GM18519 (cell line): ENCODE results near the gene REC8.

Experiments used
- ATAC-seq: cut with Tn5 transposase; IDR thresholded peaks from one replicate; pipeline ENCODE4 v1.9.1; 2021; ENCODE audit warnings: mild to moderate bottlenecking, moderate library complexity; ENCODE audit not compliant: unreplicated experiment, low FRiP score

Gene REC8

DNA sequence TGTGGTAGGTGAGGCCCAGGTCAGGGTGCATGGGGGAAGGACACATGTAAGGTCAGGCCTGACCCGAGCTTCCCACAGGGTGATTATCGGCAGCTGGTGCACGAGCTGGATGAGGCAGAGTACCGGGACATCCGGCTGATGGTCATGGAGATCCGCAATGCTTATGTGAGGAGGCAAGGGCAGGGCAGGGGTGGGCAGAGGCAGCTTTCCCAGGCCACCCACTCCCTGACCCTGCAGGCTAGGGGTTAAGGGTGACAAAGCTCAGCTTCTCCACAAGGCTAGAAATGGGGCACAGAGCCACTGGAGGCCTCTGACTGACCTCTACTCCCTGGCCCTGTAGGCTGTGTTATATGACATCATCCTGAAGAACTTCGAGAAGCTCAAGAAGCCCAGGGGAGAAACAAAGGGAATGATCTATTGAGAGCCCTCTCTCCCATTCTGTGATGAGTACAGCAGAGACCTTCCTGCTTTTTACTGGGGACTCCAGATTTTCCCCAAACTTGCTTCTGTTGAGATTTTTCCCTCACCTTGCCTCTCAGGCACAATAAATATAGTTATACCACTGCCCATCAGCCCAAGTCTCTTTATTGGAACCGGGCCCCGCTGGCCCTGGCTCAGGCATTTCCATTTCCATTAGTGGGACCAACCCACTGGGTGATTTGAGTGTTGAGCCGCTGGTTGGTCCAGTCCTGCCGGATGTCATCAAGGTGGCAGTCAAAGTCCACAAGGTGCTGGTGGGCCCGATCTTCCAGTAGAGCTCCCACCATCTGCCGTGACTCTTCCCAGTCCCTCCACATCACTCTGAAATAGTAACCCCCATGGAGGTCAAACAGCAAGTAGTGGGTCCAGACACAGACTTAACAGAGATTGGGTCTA, 33.2 kb upstream of the REC8 start:
- no peak for ATAC-seq

DNA sequence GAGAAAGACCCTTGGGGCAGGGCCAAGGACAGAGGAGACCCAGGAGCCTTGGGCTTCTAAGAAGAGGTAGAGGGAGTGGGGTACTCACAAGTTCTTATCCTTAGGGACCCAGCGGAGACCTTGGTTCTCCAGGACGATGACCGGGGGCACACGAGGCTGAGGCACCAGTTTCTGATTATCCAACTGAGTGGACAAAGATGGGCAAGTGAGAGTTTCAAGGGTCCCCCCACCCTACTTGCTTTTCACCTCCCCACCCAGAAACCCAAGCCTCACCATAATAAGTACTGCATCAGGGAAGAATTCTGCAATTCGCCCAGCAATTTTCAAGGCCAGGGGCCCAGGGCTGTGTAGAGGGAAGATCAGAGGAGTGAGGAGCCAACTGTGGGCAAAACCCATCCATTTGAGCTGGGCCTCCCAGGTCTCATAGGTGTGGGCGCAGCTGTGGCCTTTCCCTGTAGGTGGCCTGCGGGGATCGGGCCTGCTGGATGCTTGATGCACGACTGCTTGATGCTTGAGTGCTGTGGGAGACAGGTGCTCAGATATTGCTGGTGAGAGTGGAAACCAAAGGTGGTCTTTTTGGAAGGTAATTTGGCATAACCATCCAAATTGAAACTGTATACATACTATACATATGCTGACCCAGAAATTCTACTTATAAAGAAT, 32.5 kb upstream of the REC8 start:
- no peak for ATAC-seq

DNA sequence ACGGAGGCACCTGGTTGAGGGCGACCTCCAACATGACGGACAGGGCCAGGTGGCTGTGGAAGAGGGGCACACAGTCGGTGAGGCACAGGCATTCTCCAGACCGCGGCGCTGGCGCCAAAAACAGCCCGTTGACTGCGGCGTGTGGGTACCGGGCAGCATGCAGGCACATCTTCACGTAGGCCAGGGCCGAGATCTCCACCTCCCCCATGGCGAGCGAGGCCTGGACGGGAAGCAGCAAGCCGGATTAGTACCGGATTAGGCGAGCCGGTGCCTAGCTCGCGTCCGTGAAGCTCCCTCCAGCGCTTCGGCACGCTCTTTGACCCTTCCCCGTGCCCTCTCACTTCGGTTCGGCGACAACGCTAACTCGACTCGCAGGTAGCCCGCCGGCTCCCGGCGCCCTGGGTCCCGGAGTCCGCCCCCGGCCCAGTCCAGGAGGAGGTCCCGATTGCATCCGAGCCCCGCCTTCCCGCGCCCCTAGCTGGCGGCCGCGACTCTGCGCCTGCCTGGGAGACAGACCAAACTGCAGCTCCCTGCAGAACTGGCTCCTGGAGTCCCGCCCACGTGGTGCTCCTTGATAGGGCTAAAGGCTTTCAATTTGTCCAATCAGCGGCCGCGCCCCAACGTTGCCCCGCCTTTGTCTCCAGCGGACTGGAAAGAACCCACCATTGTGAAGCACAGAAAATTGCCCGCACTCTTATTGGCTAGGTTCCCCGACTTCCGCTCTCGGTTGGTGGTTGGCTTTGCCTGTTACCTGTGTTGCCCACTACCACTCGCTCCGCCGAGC, 30.6 kb upstream of the REC8 start, which contains the start of gene EMC9:
EMC9 (minus strand) TSS at position 495 of the 784 bp plus-strand sequence; CDS start at position 208, 287 bp downstream.
- ATAC-seq = peak; percentile 76

DNA sequence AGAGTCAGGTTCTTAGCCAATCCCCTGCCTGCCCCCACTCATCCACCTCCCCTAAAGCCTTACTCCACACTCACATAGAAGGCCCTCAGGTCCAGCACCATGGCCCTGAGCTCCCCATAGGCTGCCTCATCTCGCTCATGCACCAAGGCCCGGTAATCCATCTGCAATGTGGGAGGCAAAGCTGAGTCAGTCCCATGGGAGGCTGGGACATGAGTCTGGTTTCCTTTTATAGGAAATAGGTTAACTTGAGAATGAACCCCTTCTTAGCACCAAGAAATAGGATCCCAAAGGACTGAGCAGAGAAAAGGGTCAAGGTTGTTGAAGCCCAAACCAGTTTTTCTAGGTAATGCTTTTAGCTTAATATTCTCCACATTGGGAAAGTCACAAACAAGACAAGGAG, 28.4 kb upstream of the REC8 start:
- no peak for ATAC-seq

DNA sequence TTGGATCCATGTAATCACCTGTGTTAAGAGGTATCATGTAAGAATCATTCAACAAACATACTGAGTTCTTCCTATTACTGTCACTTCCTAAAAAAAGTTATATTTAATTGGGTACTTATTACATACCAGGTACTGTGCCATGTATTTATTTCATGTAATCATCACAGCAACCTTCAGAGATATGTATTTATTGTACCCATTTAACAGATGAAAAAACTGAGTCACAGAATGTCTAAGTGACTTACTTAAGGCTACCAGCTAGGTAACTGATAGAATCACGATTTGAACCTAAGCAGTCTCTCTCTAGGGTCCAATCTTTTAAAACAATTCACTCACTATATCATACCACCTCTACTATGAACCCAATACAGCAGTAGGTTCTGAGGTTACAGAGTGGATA, 27.4 kb upstream of the REC8 start:
- no peak for ATAC-seq

DNA sequence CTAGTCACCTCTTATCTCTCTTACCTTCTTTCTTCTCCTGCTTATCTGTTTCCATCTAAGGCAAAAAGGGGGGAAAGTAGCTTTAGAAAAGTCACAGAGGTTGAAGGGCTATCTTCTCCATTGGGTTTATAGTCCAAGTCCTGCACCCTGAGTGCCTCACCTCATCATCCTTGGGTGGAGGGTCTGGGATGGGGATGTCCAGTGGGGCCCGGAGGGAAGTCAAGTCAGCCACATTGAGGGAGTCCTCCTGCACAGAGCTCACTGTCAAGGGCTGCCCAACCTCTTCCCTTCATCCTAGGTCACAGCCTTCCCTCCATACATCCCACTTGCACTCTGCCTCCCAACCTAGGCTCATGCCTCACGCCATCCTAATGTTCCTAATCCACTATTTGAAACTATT, 26.7 kb upstream of the REC8 start:
- ATAC-seq = no peak

DNA sequence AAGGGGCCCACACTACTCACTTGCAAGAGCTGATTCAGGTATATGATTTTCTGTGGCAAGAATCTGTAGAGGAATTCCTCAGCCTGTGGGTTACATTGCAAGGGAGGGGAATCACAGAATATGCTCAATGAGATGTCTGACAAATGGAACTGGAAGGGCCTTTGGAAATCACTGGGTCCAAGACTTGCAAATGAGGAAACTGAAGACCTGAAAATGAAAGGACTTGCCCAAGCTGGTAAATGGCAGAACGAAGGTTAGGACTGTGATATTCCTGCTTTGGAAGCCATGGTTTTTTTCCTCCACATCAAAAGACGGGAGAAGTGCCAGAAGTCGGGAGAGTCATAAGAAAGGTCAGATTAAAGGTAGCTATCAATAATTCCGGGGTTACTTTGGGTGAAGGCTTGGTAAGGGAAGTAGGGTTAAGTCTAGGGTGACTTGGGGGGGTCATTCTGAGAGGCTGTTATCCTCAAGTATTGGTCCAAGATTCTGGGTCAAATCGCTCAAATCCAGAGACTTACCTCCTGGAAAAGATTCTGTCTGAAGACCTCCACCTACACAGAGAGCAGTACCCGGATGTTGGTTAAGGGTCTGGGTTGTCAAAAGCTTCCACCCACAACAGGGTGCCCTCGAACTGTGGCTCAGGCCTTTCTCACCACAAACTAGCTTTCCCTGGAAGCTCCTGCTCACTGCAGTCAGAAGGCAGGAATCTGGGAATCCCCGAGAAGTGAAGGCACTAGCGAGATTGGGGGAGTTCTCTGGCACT, 26.0 kb upstream of the REC8 start:
- no peak for ATAC-seq

DNA sequence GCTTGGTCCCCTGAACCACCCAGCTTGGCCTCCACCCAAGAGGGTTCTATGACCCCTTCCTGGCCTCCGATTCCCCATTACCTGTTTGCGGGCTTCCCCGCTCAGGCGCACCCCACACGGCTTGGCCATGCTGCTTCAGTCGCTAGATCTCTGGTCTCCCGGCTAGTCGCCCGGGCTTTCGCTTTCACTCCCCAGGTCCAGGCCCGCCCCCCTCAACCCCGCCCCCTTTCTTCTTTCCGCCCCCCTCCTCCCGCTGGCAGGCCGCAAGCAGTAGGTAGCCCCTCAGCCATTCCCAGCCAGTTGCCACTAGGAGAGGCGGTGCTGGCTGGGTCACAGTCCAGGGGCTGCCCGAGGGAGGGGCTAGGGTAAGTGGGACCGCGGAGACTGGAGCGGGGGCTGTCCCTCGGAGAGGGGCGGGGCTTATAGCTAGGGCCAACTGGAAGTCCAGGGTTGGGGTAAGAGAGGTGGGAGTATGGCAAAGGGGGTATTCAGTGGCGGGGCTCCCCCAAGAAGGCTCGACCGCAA, 25.4 kb upstream of the REC8 start, which contains the start of gene PSME2:
PSME2 (minus strand) TSS at position 158 of the 525 bp plus-strand sequence; CDS start at position 129, 29 bp downstream.
- peak; percentile 41 for ATAC-seq

DNA sequence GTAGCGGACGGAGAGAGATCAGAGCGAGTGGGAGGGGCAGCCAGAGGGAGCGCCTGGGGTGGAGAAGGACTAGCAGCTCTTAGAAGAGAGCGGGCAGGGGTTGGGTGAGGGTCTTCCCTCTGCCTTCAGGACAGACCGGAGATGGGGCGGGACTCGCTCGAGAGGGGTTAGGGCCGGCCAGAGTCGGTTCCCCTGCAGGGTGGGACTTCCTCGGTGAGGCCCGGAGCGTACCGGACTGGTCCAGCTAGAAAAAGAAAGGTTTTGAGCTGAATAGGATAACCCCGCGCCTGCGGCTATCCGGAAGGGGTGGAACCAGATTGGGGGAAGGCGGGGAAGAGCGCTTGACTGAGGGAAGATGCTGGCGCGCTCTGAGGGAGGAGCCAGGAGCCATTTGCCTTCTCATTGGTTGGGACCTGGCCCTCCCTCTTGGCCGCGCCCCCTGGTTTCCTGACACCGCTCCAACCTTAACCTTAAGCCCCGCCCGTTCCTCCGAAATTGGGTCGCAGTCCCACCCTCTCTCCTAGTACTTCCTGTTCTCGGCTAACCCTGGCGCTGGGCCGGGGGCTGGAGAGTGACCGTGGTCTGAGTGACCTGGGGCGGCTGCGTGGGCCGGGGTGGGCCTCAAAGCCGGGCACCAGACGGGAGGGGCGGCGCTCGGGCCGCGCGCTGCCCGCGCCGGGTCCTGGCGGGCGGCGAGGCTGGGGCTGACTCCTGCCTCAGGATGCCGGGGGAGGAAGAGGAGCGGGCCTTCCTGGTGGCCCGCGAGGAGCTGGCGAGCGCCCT, 24.7 kb upstream of the REC8 start, which contains the start of gene RNF31:
RNF31 (plus strand) TSS at position 521 of the 783 bp plus-strand sequence; CDS start at position 722, 201 bp downstream.
- ATAC-seq = peak; percentile 65

DNA sequence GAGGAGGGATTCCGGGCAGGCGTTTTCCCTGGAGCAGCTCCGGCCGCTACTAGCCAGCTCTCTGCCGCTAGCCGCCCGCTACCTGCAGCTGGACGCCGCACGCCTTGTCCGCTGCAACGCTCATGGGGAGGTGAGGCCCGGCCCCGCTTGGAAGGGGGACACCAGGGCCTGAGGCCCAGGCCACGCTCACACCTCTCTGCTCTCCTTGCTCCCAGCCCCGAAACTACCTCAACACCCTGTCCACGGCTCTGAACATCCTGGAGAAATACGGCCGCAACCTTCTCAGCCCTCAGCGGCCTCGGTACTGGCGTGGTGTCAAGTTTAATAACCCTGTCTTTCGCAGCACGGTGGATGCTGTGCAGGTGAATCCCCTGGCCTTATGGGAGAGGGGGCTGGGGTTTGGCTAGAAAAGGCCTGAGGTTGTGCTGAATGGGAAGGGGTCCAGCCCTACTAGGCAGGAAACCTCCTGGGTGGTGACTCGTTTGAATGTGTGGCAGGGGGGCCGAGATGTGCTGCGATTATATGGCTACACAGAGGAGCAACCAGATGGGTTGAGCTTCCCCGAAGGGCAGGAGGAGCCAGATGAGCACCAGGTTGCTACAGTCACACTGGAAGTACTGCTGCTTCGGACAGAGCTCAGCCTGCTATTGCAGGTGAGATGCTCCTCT, 24.0 kb upstream of the REC8 start:
- ATAC-seq = no peak

DNA sequence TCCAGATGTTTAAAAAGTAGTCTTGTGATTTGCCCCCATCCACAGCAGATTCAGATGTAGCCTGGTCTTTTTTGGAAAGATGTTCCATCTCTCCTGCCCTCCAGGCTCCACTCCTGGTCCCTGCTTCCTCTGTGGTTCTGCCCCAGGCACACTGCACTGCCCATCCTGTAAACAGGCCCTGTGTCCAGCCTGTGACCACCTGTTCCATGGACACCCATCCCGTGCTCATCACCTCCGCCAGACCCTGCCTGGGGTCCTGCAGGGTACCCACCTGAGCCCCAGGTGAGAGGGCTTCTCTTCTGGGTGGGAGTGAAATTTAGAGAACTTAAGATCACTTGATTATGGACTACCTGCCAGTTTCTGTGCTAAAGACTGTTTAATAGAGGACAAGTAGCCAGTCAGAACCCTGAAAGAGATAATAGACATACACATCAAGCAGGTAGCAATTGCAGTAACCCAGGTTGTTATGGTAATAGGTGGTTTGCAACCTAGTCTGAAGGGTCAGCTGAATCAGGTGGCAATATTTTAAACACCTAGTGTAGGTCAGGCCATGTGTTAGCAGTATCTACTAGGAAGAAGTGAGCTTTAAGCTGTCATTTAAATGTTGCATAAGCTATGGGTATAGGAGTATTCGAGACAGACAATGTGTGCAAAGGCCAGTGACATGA, 22.4 kb upstream of the REC8 start:
- ATAC-seq = no peak

DNA sequence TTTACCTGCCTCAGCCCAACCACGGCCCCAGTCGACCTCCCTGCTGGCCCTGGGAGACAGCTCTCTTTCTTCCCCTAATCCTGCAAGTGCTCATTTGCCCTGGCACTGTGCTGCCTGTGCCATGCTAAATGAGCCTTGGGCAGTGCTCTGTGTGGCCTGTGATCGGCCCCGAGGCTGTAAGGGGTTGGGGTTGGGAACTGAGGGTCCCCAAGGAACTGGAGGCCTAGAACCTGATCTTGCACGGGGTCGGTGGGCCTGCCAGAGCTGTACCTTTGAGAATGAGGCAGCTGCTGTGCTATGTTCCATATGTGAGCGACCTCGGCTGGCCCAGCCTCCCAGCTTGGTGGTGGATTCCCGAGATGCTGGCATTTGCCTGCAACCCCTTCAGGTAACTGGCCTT, 21.8 kb upstream of the REC8 start:
- no peak for ATAC-seq

DNA sequence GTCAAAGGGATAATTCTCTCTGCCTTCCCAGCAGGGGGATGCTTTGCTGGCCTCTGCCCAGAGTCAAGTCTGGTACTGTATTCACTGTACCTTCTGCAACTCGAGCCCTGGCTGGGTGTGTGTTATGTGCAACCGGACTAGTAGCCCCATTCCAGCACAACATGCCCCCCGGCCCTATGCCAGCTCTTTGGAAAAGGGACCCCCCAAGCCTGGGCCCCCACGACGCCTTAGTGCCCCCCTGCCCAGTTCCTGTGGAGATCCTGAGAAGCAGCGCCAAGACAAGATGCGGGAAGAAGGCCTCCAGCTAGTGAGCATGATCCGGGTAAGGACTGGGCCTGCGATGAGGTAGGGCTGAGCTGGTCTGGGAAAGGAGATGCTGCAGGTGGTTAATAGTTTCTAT, 21.3 kb upstream of the REC8 start:
- no peak for ATAC-seq

DNA sequence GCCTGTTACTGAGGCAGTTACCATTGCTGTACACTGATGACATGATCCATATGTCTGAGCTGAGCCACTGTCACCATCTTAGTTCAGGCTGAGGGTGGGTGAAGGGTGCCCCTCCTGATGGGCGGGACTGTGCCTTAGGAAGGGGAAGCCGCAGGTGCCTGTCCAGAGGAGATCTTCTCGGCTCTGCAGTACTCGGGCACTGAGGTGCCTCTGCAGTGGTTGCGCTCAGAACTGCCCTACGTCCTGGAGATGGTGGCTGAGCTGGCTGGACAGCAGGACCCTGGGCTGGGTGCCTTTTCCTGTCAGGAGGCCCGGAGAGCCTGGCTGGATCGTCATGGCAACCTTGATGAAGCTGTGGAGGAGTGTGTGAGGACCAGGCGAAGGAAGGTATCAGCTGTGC, 20.9 kb upstream of the REC8 start:
- no peak for ATAC-seq

DNA sequence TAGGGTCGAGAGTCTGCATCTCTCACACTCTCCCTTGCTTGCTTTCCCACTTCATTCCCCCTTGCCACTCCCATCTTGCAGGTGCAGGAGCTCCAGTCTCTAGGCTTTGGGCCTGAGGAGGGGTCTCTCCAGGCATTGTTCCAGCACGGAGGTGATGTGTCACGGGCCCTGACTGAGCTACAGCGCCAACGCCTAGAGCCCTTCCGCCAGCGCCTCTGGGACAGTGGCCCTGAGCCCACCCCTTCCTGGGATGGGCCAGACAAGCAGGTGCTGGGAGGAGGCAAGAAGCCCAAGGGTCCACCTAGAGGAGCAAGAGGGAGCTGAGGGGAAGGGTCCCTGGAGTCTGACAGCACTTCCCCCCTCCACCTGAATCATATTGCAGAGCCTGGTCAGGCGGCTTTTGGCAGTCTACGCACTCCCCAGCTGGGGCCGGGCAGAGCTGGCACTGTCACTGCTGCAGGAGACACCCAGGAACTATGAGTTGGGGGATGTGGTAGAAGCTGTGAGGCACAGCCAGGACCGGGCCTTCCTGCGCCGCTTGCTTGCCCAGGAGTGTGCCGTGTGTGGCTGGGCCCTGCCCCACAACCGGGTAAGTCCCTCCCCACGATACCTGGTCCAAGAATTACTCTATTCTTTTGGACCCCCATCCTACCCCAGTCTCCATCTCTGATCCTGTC, 20.3 kb upstream of the REC8 start:
- ATAC-seq = no peak

DNA sequence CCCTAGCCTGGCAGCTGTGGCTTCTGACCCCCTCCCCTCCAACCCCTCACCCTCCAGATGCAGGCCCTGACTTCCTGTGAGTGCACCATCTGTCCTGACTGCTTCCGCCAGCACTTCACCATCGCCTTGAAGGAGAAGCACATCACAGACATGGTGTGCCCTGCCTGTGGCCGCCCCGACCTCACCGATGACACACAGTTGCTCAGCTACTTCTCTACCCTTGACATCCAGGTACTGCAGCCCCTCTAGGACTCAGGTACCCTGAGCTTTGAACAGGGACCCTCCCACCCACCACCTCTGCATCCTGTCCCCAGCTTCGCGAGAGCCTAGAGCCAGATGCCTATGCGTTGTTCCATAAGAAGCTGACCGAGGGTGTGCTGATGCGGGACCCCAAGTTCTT, 16.8 kb upstream of the REC8 start:
- ATAC-seq = no peak

DNA sequence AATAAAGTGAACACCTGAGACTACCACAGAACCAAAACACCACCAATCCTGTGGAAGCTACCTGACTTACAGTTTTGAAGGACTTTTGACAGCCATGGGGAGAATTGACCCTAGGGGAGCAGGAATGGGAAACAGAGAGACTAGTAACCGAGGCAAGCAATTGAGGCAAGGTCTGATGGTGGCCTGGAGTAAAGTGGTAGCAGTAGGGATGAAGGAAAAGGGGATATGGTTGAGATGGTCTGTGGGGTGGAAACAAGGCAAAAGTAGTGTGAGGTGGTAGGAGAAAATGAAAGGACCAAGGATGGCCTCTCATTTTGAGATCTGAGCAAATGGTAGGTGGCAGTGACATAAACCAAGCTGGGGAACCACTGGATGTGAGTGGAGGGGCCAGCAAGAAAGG, 15.0 kb upstream of the REC8 start:
- ATAC-seq = no peak

DNA sequence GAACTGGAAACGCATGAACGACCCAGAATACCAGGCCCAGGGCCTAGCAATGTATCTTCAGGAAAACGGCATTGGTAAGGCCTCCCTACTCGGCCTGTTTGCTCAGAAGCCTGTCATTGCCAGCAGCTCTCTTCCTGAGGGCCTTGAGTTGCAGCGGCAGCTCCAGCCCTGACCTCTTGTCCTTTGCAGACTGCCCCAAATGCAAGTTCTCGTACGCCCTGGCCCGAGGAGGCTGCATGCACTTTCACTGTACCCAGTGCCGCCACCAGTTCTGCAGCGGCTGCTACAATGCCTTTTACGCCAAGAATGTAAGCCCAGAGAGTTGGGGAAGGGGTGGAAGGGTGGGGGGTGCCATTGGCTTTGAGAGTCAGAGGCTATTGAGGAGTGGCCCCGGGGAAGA, 14.5 kb upstream of the REC8 start:
- ATAC-seq = no peak
